ENCODE results near the gene PKNOX2. TPM values are rescaled to one million over a fixed set of nuclear protein-coding genes. Genes with fewer than 3 reads are reported as not detected.

Gene PKNOX2
- total and polyA plus RNA-seq, 2 of the 4 experiments (the other 2 are of a cell fraction) = 0.72 to 2.3 TPM

DNA sequence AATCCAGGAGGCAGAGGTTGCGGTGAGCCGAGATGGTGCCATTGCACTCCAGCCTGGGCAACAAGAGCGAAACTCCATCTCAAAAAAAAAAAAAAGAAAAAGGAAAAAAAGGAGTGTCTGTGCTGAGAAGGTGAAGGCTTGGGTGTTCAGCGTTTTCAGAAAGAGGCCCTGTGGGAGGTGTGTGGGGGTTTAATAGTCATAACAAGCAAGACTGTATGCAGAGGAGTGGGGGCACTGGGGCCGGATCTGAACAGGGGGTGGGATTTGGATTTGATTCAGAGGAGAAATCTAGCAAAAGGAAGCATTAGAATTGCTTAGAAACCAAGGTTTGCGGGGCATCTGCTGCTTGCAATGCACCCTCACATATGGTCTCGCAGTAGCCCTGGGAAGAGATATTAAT lies 195.5 kb downstream of the PKNOX2 start:
- Histone ChIP-seq H3K23ac (ENCODE audit: low read depth, low read length) (no peak overlapping the region), H2AFZ (replicated peaks; ENCODE audit: low read length, poor library complexity) (no peak overlapping the region), H3K14ac (replicated peaks; ENCODE audit: low read depth, low read length) (no peak overlapping the region), H2BK5ac (ENCODE audit: low read depth, low read length, poor library complexity, severe bottlenecking) (no peak overlapping the region), H3K9me3 (ENCODE audit: control insufficient read depth, insufficient read depth, low read length) (no peaks in the 10 kb centered on the region), H4K5ac (ENCODE audit: low read depth, low read length) (no peak overlapping the region), H2BK120ac (ENCODE audit: low read depth, low read length) (no peak overlapping the region), H2AK5ac (ENCODE audit: low read depth, low read length) (no peak overlapping the region), H3K27me3 (ENCODE audit: control insufficient read depth, insufficient read depth, low read length) (no peaks in the 10 kb centered on the region), H3K4me3 (ENCODE audit: insufficient read depth, low read depth, low read length) (no peak overlapping the region), H2AK9ac (replicated peaks; ENCODE audit: low read depth, low read length, poor library complexity) (no peak overlapping the region), H3K9me1 (ENCODE audit: insufficient read depth, low read length) (peaks cover 24% of the 10 kb centered on the region), H3K4me2 (ENCODE audit: low read depth, low read length) (no peak overlapping the region), H4K20me1 (ENCODE audit: insufficient read depth, low read length) (no peaks in the 10 kb centered on the region), H3K9ac (ENCODE audit: low read depth, low read length) (no peak overlapping the region), H3K4ac (ENCODE audit: low read depth, low read length) (no peak overlapping the region), H3K56ac (ENCODE audit: extremely low read depth, insufficient read depth, low read length) (no peak overlapping the region), H3K36me3 (ENCODE audit: control insufficient read depth, insufficient read depth, low read length) (no peaks in the 10 kb centered on the region), H3K27ac (ENCODE audit: insufficient read depth, low read length) (no peak overlapping the region), H3K4me1 (ENCODE audit: control insufficient read depth, insufficient read depth, low read length) (peaks cover 19% of the 10 kb centered on the region), H2BK15ac (ENCODE audit: low read depth, low read length) (no peak overlapping the region), H4K91ac (ENCODE audit: insufficient read depth, low read depth, low read length) (no peak overlapping the region), H3K18ac (ENCODE audit: low read depth, low read length) (no peak overlapping the region), H2BK20ac (ENCODE audit: low read depth, low read length) (no peak overlapping the region), H3K79me1 (ENCODE audit: low read depth in 1 of 2, low read length in 2 of 2) (peaks cover 0 to 2% of the 10 kb centered on the region in 2 experiments; a peak in 1 of 4 replicates), H4K8ac (ENCODE audit: low read depth in 2 of 2, low read length in 2 of 2) (no peak overlapping the region)
- TF ChIP-seq POLR2A (IDR thresholded peaks at IDR 0.05; ENCODE audit: low read depth, low read length) (no peak), NFE2L2 (IDR thresholded peaks at IDR 0.05; ENCODE audit: low read depth, low read length) (no peak), FOS (IDR thresholded peaks at IDR 0.05; ENCODE audit: low read depth, low read length) (no peak), MAFK (IDR thresholded peaks at IDR 0.05; ENCODE audit: low read depth, low read length) (no peak), CEBPB (IDR thresholded peaks at IDR 0.05; ENCODE audit: low read depth, low read length) (no peak), CHD1 (IDR thresholded peaks at IDR 0.05; ENCODE audit: low read depth, low read length) (no peak), MXI1 (IDR thresholded peaks at IDR 0.05; ENCODE audit: borderline replicate concordance, low read depth, low read length) (no peak), RFX5 (IDR thresholded peaks at IDR 0.05; ENCODE audit: low read depth, low read length) (no peak), SMC3 (IDR thresholded peaks at IDR 0.05; ENCODE audit: low read depth, low read length) (no peak), CTCF (conservative IDR thresholded peaks at IDR 0.05; ENCODE audit: low read depth, low read length) (no peak), USF2 (IDR thresholded peaks at IDR 0.05; ENCODE audit: low read depth, low read length) (no peak), ELK1 (IDR thresholded peaks at IDR 0.05; ENCODE audit: borderline replicate concordance, low read depth, low read length) (no peak), MAZ (IDR thresholded peaks at IDR 0.05; ENCODE audit: borderline replicate concordance, low read depth, low read length) (no peak), BHLHE40 (IDR thresholded peaks at IDR 0.05; ENCODE audit: low read depth, low read length) (no peak), RCOR1 (IDR thresholded peaks at IDR 0.05; ENCODE audit: insufficient replicate concordance, low read length) (no peak), RAD21 (IDR thresholded peaks at IDR 0.05; ENCODE audit: low read length) (no peak)
- 80% methylated on average over 3 of the region's 7 CpGs; no CpG with 5 or more reads in 1 of the 2 experiments for WGBS, 2 experiments (ENCODE audit: extremely low coverage in 2 of 2, insufficient read length in 1 of 2)
- ATAC-seq (ENCODE audit: low read depth) (no peak), DNase-seq (no peak)
- ChIA-PET POLR2A (ENCODE audit: unreplicated experiment) (no interaction called here), CTCF (no interaction called here)
- no TSS peak for BruUV-seq (replicated peaks)
- dilution Hi-C loops (cut with HindIII; ENCODE audit: low sequenced_read_pairs, unreplicated experiment) = no loop called here
- intact Hi-C loops (cut with micrococcal nuclease) = no loop called here
- in situ Hi-C loops (cut with MboI; ENCODE audit: low sequenced_read_pairs) = no loop called here

All from IMR-90 (cell line).